ENCODE data around the gene HOXD9. TPM values are rescaled to one million over a fixed set of nuclear protein-coding genes. Genes with fewer than 3 reads are reported as not detected.

HOXD9 gene
- total RNA-seq, 1 donor from 2014 or later = not detected

DNA sequence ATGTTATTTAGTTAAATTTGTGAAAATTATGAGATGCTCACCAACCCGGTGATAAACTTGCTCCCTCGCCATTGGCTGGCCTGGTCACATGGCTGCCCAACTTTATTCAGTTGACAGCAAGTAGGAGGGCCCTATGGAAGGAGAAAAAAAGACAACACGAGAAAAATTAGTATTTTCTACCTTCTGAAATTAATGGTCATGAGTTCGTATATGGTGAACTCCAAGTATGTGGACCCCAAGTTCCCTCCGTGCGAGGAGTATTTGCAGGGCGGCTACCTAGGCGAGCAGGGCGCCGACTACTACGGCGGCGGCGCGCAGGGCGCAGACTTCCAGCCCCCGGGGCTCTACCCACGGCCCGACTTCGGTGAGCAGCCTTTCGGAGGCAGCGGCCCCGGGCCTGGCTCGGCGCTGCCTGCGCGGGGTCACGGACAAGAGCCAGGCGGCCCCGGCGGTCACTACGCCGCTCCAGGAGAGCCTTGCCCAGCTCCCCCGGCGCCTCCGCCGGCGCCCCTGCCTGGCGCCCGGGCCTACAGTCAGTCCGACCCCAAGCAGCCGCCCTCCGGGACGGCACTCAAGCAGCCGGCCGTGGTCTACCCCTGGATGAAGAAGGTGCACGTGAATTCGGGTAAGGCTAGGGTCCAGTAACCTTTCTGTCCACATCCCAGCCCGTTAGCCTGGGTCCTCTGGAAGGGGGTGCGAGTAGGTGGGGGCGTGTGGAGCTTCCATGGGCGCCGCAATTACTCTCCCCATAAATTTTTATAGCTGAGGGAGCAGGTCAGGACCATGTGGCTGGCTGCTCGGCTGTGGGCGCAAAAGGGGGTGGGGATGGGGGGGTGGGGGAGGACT lies 29.1 kb downstream of the HOXD9 start, which contains the start of gene HOXD4:
TSS of gene HOXD4 (plus strand) at position 109 of the 846 bp plus-strand sequence. CDS start at position 193, 84 bp downstream.
- peaks cover 90% of the 10 kb centered on the region for H3K27me3 Mint-ChIP-seq (ENCODE audit: low read depth)
- no peaks in the 10 kb centered on the region for H3K4me1 Mint-ChIP-seq (ENCODE audit: low read depth)
- no peaks in the 10 kb centered on the region for H3K36me3 Mint-ChIP-seq (ENCODE audit: low read depth)
- no peak within 1 kb of the TSS for H3K27ac Mint-ChIP-seq (ENCODE audit: unreplicated experiment)
- H3K9me3 Mint-ChIP-seq (ENCODE audit: low read depth) = no peaks in the 10 kb centered on the region
- no peak for DNase-seq (ENCODE audit: low spot score)
- no peak for TF ChIP-seq CTCF (IDR thresholded peaks at IDR 0.05)
- no peak within 1 kb of the TSS for H3K4me3 Mint-ChIP-seq (ENCODE audit: unreplicated experiment)

DNA sequence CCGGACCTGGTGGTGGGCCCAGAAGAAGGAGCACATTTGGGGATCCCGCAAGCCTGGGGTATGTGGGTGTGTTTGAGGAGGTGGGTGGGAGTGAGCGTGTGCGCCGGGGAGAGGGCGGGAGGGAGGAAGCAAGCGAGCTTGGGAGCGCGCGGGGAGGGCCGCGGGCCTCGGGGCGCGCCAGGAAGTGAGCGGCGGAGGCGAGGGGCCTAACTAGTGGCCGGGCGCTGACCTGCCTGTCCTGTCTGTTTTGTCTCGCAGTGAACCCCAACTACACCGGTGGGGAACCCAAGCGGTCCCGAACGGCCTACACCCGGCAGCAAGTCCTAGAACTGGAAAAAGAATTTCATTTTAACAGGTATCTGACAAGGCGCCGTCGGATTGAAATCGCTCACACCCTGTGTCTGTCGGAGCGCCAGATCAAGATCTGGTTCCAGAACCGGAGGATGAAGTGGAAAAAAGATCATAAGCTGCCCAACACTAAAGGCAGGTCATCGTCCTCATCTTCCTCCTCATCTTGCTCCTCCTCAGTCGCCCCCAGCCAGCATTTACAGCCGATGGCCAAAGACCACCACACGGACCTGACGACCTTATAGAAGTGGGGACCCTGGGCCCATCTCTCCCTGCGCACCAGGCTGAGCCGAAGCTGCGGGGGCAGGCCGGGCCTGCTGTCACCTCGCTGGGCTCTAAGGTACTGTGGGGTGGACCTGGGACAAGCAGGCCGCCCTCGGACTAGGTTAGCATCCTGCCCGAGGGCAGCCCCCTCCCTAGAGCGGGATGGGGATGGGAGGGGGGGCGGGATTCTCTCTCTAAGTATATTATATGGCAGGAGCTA lies 30.0 kb downstream of the HOXD9 start:
- Mint-ChIP-seq H3K4me3 (ENCODE audit: unreplicated experiment) (no peak overlapping the region), H3K4me1 (ENCODE audit: low read depth) (peaks cover 3% of the 10 kb centered on the region), H3K27me3 (ENCODE audit: low read depth) (peaks cover 86% of the 10 kb centered on the region), H3K36me3 (ENCODE audit: low read depth) (no peaks in the 10 kb centered on the region), H3K9me3 (ENCODE audit: low read depth) (no peaks in the 10 kb centered on the region), H3K27ac (ENCODE audit: unreplicated experiment) (no peak overlapping the region)
- no peak for DNase-seq (ENCODE audit: low spot score)
- no peak for TF ChIP-seq CTCF (IDR thresholded peaks at IDR 0.05)

GRCh38 chr2:176154576-176155252 lies 32.2 kb downstream of the HOXD9 start:
- DNase-seq (ENCODE audit: low spot score) = no peak
- Mint-ChIP-seq H3K4me1 (ENCODE audit: low read depth) (peaks cover 6% of the 10 kb centered on the region), H3K36me3 (ENCODE audit: low read depth) (peaks cover 2% of the 10 kb centered on the region), H3K9me3 (ENCODE audit: low read depth) (no peaks in the 10 kb centered on the region), H3K27me3 (ENCODE audit: low read depth) (peaks cover 80% of the 10 kb centered on the region), H3K4me3 (ENCODE audit: unreplicated experiment) (no peak overlapping the region), H3K27ac (ENCODE audit: unreplicated experiment) (no peak overlapping the region)
- no peak for TF ChIP-seq CTCF (IDR thresholded peaks at IDR 0.05)

- Mint-ChIP-seq H3K27me3 (ENCODE audit: low read depth) (peaks cover 79% of the 10 kb centered on the region), H3K4me1 (ENCODE audit: low read depth) (peaks cover 6% of the 10 kb centered on the region), H3K27ac (ENCODE audit: unreplicated experiment) (no peak overlapping the region), H3K9me3 (ENCODE audit: low read depth) (no peaks in the 10 kb centered on the region), H3K36me3 (ENCODE audit: low read depth) (peaks cover 2% of the 10 kb centered on the region), H3K4me3 (ENCODE audit: unreplicated experiment) (no peak overlapping the region)
- DNase-seq (ENCODE audit: low spot score) = no peak
- TF ChIP-seq CTCF (IDR thresholded peaks at IDR 0.05) = no peak
Observed at GRCh38 chr2:176155356-176156044, 33.0 kb downstream of the HOXD9 start.

Measured in chondrocyte (in vitro differentiated cells).